Uterus (tissue), 4 donors: ENCODE results near the gene ESYT1. TPM values are rescaled to one million over a fixed set of nuclear protein-coding genes. Genes with fewer than 3 reads are reported as not detected.

Source experiments
- DNase-seq, 2 donors: peaks; one replicate each; pipeline ENCODE4 v3.0.0-alpha.2; 2019 to 2020
- H3K27ac ChIP-seq, 2 donors: fragments of 200-600 bp; sonication (generic); 1 replicate in 1 of 2; 2 replicates in 1 of 2; pipeline ENCODE4 v1.5.1; 2016 to 2018
- H3K27me3 ChIP-seq, 2 donors: fragments of 200-600 bp; sonication (generic); one replicate each; pipeline ENCODE4 v1.5.1; 2018 to 2019; ENCODE audit warnings: control low read depth in 1 of 2
- H3K36me3 ChIP-seq, 2 donors: fragments of 200-600 bp; sonication (generic); one replicate each; pipeline ENCODE4 v1.5.1; 2019; ENCODE audit warnings: control low read depth in 1 of 2
- H3K4me1 ChIP-seq, 2 donors: fragments of 200-600 bp; sonication (generic); one replicate each; pipeline ENCODE4 v1.5.1; 2018 to 2019; ENCODE audit warnings: control low read depth in 1 of 2
- H3K4me3 ChIP-seq, 2 donors: fragments of 200-600 bp; sonication (generic); 1 replicate in 1 of 2; 2 replicates in 1 of 2; pipeline ENCODE4 v1.5.1; 2018 to 2019; ENCODE audit warnings: mild to moderate bottlenecking in 1 of 2
- H3K9me3 ChIP-seq, 2 donors: fragments of 200-600 bp; sonication (generic); one replicate each; pipeline ENCODE4 v1.5.1; 2019; ENCODE audit warnings: control low read depth in 1 of 2
- POLR2A ChIP-seq, 2 donors: fragments of 450-650 bp; IDR thresholded peaks; one replicate each; pipeline ENCODE4 v1.6.1; 2016; ENCODE audit warnings: antibody characterized with exemption in 2 of 2, mild to moderate bottlenecking in 1 of 2, moderate library complexity in 1 of 2
- intact Hi-C: fragments of 100-400 bp; cut with DNase I; formaldehyde crosslinking; loops from one replicate; pipeline ENCODE4 v1.15.1; 2023; ENCODE audit warnings: low total_unique reads
- total RNA-seq, 4 donors: library from RNA; depleted of rRNA in 3 of 4; stranded (reverse); fragments of >200 nt in 3 of 4; gene quantifications; one replicate each; pipeline versions ENCODE4 v1.1.0 to v1.2.4, GENCODE V29; 2014 to 2023
- TF ChIP-seq, protein P1 (sequence below), 4 experiments: fragments of 200-600 bp in 2 of 4; fragments of 450-650 bp in 2 of 4; sonication (generic) in 2 of 4; IDR thresholded peaks; one replicate each; pipeline ENCODE4 v1.5.1; 2016 to 2019; ENCODE audit warnings: antibody characterized with exemption in 4 of 4, mild to moderate bottlenecking in 2 of 4, moderate library complexity in 1 of 4
- donor health status: DM: yes; HTN: yes; CAD: no.

ESYT1 gene
- total RNA-seq, 4 donors from 2014 or later: 98.4 to 203 (median 134) TPM

DNA sequence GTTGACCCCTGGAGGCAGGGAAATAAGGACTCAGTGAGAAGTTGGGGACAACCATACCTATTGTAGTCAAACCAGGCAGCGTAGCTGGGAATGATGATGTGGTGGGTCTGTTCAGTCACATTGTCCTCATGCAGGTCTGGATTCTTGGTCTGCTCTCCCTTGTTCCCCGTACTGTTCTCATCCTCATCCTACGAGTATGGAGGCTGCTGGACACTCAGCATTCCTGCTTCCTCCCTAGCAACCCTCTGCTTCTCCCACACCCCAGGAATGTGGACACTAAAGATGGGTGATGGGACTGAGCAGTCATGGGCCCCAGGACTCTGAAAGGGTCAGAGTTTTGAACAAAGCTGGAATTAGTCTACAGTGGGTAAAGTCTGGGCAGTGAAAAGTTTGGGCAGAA is 50.3 kb downstream of the ESYT1 start:
- Histone ChIP-seq H3K9me3 (no peaks in the 10 kb centered on the region), H3K4me3 (no peak overlapping the region), H3K36me3 (no peaks in the 10 kb centered on the region), H3K27ac (no peak overlapping the region), H3K4me1 (no peaks in the 10 kb centered on the region), H3K27me3 (no peaks in the 10 kb centered on the region)
- no peak for DNase-seq
- TF ChIP-seq, protein P1, sequence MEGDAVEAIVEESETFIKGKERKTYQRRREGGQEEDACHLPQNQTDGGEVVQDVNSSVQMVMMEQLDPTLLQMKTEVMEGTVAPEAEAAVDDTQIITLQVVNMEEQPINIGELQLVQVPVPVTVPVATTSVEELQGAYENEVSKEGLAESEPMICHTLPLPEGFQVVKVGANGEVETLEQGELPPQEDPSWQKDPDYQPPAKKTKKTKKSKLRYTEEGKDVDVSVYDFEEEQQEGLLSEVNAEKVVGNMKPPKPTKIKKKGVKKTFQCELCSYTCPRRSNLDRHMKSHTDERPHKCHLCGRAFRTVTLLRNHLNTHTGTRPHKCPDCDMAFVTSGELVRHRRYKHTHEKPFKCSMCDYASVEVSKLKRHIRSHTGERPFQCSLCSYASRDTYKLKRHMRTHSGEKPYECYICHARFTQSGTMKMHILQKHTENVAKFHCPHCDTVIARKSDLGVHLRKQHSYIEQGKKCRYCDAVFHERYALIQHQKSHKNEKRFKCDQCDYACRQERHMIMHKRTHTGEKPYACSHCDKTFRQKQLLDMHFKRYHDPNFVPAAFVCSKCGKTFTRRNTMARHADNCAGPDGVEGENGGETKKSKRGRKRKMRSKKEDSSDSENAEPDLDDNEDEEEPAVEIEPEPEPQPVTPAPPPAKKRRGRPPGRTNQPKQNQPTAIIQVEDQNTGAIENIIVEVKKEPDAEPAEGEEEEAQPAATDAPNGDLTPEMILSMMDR (IDR thresholded peaks at IDR 0.05): no peak
- TF ChIP-seq POLR2A (IDR thresholded peaks at IDR 0.05): no peak
- intact Hi-C loops: no loop called here

DNA sequence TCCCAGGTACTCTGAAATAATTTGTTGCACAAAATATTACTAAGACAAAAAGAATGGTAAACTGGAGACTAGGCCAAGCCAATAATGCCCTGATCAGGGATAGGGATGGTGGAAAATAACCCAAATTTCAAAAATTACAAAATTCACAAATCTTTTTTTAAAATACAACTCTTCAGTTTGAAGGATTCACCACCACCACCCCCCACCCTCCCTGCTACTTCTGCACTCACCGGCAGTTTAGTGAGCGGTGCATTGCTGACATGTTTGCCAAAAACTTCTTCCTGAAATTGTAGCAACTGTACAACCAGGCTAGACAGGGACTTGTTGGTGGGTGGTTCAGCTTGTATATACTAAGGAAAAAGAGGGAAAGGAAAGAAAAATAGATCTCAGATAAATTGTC is 58.9 kb downstream of the ESYT1 start:
- intact Hi-C loops: no loop called here
- H3K4me3 ChIP-seq: no peak overlapping the region
- no peak overlapping the region for H3K27ac ChIP-seq

DNA sequence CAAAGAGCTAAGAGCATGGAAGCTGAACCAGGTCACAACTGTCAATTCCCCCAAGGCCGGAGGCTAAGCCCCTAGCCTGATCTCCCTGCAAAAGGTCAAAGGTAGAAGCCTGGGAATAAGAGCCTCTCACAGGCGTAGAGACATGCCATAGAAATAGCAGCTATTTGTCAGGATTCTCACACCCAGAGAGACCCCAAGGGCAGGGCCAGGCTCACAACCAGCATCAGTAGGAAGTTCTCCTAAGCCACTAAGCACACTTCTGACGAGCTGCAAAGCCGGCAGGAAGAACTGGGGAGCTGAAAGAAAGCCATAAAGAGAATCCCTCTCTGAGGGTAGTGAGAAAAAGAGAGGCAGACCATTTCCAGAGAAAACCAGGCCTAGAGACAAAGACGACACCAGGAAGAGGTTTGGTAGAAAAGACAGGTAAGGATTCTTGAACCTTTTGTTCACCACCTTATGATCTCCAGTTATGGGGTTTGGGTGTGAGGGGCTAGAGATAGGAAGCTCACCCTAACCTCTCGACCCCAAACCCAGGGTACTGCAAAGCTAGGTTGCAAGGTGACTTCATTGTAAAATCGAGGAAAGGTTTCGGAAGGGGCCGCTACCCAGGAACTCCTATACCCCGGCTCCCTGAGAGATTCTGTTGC is 60.2 kb downstream of the ESYT1 start:
- peak overlapping the region; percentile 98 to 99 for H3K27ac ChIP-seq
- no peaks in the 10 kb centered on the region for H3K9me3 ChIP-seq
- no peaks in the 10 kb centered on the region for H3K36me3 ChIP-seq
- DNase-seq: no peak
- H3K27me3 ChIP-seq: no peaks in the 10 kb centered on the region
- TF ChIP-seq, protein P1 (IDR thresholded peaks at IDR 0.05): no peak
- no peak for TF ChIP-seq POLR2A (IDR thresholded peaks at IDR 0.05)
- peak overlapping the region; percentile 69 to 94 for H3K4me3 ChIP-seq
- intact Hi-C loops: no loop called here
- H3K4me1 ChIP-seq: no peaks in the 10 kb centered on the region

More for the DNA sequence above, 58.9 kb downstream of the ESYT1 start:
- DNase-seq: no peak
- Histone ChIP-seq H3K36me3 (no peaks in the 10 kb centered on the region), H3K27me3 (no peaks in the 10 kb centered on the region), H3K9me3 (no peaks in the 10 kb centered on the region), H3K4me1 (no peaks in the 10 kb centered on the region)
- TF ChIP-seq, protein P1 (IDR thresholded peaks at IDR 0.05): no peak
- no peak for TF ChIP-seq POLR2A (IDR thresholded peaks at IDR 0.05)

DNA sequence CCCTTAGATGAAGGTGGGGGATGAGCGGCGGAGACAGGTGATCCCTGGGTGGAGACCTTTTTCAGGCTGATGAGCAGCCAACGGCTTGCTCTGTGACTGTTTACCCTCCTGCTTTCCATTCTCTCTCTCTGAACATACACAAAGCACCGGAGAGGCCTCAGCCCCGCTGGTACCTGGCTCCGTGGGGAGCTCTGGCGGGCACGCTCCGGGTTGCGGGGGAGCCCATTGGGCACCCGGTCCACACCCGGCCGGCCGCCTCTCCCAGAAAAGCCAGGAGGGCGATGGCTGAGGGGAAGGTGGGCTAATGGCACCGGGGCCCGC is 60.7 kb downstream of the ESYT1 start:
- intact Hi-C loops: no loop called here
- DNase-seq: no peak
- Histone ChIP-seq H3K36me3 (no peaks in the 10 kb centered on the region), H3K4me1 (no peaks in the 10 kb centered on the region), H3K4me3 (peak overlapping the region; percentile 69 to 94), H3K27ac (peak overlapping the region; percentile 98 to 99), H3K27me3 (no peaks in the 10 kb centered on the region), H3K9me3 (no peaks in the 10 kb centered on the region)
- no peak for TF ChIP-seq POLR2A (IDR thresholded peaks at IDR 0.05)
- TF ChIP-seq, protein P1 (IDR thresholded peaks at IDR 0.05): no peak

DNA sequence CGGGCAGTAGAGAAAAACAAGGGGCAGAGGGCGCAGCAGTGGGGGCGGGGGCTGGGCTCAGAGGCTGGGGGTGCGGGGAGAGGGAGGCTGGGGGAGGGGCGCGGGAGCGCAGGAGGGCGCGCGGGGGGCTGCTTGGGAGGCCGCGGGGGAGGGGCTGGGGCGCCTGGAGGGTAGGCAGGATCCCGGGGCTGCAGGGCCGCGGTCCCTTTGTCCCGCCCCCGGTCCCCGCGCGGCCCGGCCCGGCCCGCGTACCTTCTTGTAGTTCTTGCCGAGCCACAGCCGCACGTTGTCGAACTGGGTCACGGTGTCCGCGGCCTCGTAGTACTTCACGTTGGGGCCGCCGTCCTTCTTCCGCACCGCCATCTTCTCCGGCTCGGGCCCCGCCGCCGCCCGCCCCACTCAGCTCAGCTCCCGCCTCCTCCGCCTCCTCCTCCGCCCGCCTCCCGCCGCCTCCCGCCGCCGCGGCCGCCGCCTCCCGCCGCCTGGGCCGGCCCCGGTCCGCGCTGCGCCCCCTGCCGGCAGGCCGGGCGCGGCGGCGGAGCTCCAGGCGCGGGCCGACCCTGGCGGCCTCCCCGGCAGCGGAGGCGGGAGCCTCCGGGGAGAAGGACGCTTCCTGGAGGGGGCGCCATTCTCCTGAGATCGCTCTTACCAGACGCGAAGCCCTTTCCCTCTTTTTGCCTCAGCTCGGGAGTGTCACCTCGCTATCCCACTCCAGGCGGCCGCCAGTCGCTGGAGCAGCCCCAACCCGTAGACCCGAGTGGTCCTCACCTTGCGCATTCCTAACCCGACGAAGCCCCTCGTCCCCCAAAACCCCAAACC is 61.2 kb downstream of the ESYT1 start, which contains the start of gene SMARCC2:
TSS of gene SMARCC2 (minus strand) at position 385 of the 819 bp plus-strand sequence. CDS start at position 363, 22 bp downstream.
- Histone ChIP-seq H3K4me3 (peak within 1 kb of the TSS; percentile 69 to 94), H3K27me3 (no peaks in the 10 kb centered on the region), H3K4me1 (no peaks in the 10 kb centered on the region), H3K36me3 (no peaks in the 10 kb centered on the region), H3K27ac (peak within 1 kb of the TSS; percentile 98 to 99), H3K9me3 (no peaks in the 10 kb centered on the region)
- intact Hi-C loops: no loop called here
- TF ChIP-seq, protein P1 (IDR thresholded peaks at IDR 0.05): peak; percentile 57 to 96 (median 89)
- TF ChIP-seq POLR2A (IDR thresholded peaks at IDR 0.05): peak; percentile 40 to 48
- peak; percentile 90 to 91 for DNase-seq
